H1 (cell line): Measurements from ENCODE around the gene PRTN3. TPM values are rescaled to one million over a fixed set of nuclear protein-coding genes. Genes with fewer than 3 reads are reported as not detected.

ENCODE experiments used
- CTCF ChIA-PET: fragments of 300-600 bp; sonication (Branson Sonifier 250); formaldehyde crosslinking; loops from one replicate; lab custom pipeline; 2021; ENCODE audit not compliant: partially characterized antibody; lab: Charles Lee
- POLR2A ChIA-PET: fragments of 300-600 bp; sonication (Branson Sonifier 250); formaldehyde crosslinking; loops from one replicate; lab custom pipeline; 2021; ENCODE audit warnings: inconsistent platforms; ENCODE audit not compliant: partially characterized antibody; lab: Charles Lee
- DNase-seq, 2 experiments: peaks; one replicate each; pipeline versions ENCODE4 v3.0.0 to v3.0.0-alpha.2; 2010 to 2022; ENCODE audit warnings: low spot score in 2 of 2, low read depth in 1 of 2, mixed read lengths in 1 of 2
- FAIRE-seq: peaks from 2 replicates; lab custom pipeline; 2011; peaks lifted over from hg19 to GRCh38; lab: Jason Lieb, UNC
- H2AFZ ChIP-seq: 2 replicates; pipeline ENCODE4 v1.8.1; 2012; ENCODE audit warnings: low read length, inconsistent platforms
- H2AK5ac ChIP-seq: 2 replicates; pipeline ENCODE4 v1.6.1; 2013; ENCODE audit warnings: low read depth, low read length
- H2BK120ac ChIP-seq: replicated peaks from 2 replicates; pipeline ENCODE3; 2013; ENCODE audit warnings: low read depth, low read length, inconsistent platforms
- H2BK12ac ChIP-seq: 2 replicates; pipeline ENCODE4 v1.6.1; 2013; ENCODE audit warnings: low read depth, low read length
- H2BK15ac ChIP-seq: 2 replicates; pipeline ENCODE4 v1.6.1; 2013; ENCODE audit warnings: low read length
- H2BK20ac ChIP-seq: 2 replicates; pipeline ENCODE4 v1.6.1; 2013; ENCODE audit warnings: low read length
- H2BK5ac ChIP-seq: 2 replicates; pipeline ENCODE4 v1.6.1; 2013; ENCODE audit warnings: low read depth, low read length
- H3K14ac ChIP-seq: 2 replicates; pipeline ENCODE4 v1.6.1; 2013; ENCODE audit warnings: inconsistent platforms; ENCODE audit not compliant: insufficient read length
- H3K18ac ChIP-seq: 2 replicates; pipeline ENCODE4 v1.6.1; 2013; ENCODE audit warnings: low read length; ENCODE audit errors: extremely low read depth
- H3K23ac ChIP-seq: 2 replicates; pipeline ENCODE4 v1.6.1; 2013; ENCODE audit warnings: inconsistent platforms; ENCODE audit not compliant: insufficient read length
- H3K23me2 ChIP-seq: 2 replicates; pipeline ENCODE4 v1.6.1; 2013; ENCODE audit warnings: low read depth, low read length
- H3K27ac ChIP-seq: 2 replicates; pipeline ENCODE4 v1.6.1; 2011; ENCODE audit warnings: low read depth, low read length, inconsistent platforms
- H3K27me3 ChIP-seq, 4 experiments: replicated peaks in 1 of 4; 1 replicate in 1 of 4; 2 replicates in 3 of 4; pipeline versions ENCODE4 v1.6.1 to v1.8.1; 2011 to 2013; ENCODE audit warnings: low read length in 3 of 4, mild to moderate bottlenecking in 3 of 4, inconsistent platforms in 2 of 4, mixed read lengths in 2 of 4, moderate library complexity in 1 of 4; ENCODE audit not compliant: control insufficient read depth in 3 of 4, insufficient read depth in 3 of 4; ENCODE audit errors: extremely low read depth in 1 of 4
- H3K36me3 ChIP-seq, 4 experiments: 2 replicates each; pipeline versions ENCODE4 v1.6.1 to v1.8.1; 2011 to 2013; ENCODE audit warnings: mild to moderate bottlenecking in 4 of 4, low read length in 3 of 4, moderate library complexity in 2 of 4, control low read depth in 1 of 4, inconsistent platforms in 1 of 4; ENCODE audit not compliant: insufficient read depth in 4 of 4, control insufficient read depth in 2 of 4
- H3K4ac ChIP-seq: replicated peaks from 2 replicates; pipeline ENCODE3; 2013; ENCODE audit warnings: low read length, low read depth, mixed read lengths, inconsistent platforms; ENCODE audit not compliant: insufficient read length
- H3K4me1 ChIP-seq, 4 experiments: replicated peaks in 1 of 4; 1 replicate in 1 of 4; 2 replicates in 3 of 4; pipeline versions ENCODE4 v1.6.1 to v1.8.1; 2011 to 2013; ENCODE audit warnings: low read length in 3 of 4, inconsistent platforms in 2 of 4, mixed read lengths in 1 of 4; ENCODE audit not compliant: insufficient read depth in 4 of 4, control insufficient read depth in 3 of 4
- H3K4me2 ChIP-seq, 2 experiments: 2 replicates each; pipeline versions ENCODE4 v1.6.1 to v1.8.1; 2011 to 2013; ENCODE audit warnings: low read depth in 2 of 2, low read length in 2 of 2, control low read depth in 1 of 2, inconsistent platforms in 1 of 2, mild to moderate bottlenecking in 1 of 2; ENCODE audit not compliant: insufficient read depth in 1 of 2
- H3K4me3 ChIP-seq, 4 experiments: fragments of 200-600, 300-600 bp in 1 of 4; sonication (generic), shearing (Covaris generic), sonication (Bioruptor Twin) in 1 of 4; 2 replicates each; pipeline versions ENCODE4 v1.5.1 to v1.8.1; 2011 to 2016; ENCODE audit warnings: low read length in 4 of 4, low read depth in 3 of 4, control low read depth in 2 of 4, inconsistent platforms in 2 of 4, mild to moderate bottlenecking in 2 of 4, mixed read lengths in 1 of 4, moderate library complexity in 1 of 4; ENCODE audit not compliant: insufficient read depth in 2 of 4; ENCODE audit errors: extremely low read depth in 1 of 4
- H3K56ac ChIP-seq: replicated peaks from 2 replicates; pipeline ENCODE3; 2013; ENCODE audit warnings: low read depth, mild to moderate bottlenecking, mixed read lengths, low read length, inconsistent platforms; ENCODE audit not compliant: insufficient read length
- H3K79me1 ChIP-seq: 2 replicates; pipeline ENCODE4 v1.6.1; 2013; ENCODE audit warnings: low read depth, low read length, control low read depth
- H3K79me2 ChIP-seq, 2 experiments: 2 replicates each; pipeline versions ENCODE4 v1.6.1 to v1.8.1; 2012 to 2013; ENCODE audit warnings: low read length in 2 of 2, mild to moderate bottlenecking in 2 of 2, inconsistent platforms in 1 of 2; ENCODE audit not compliant: insufficient read depth in 2 of 2, control insufficient read depth in 1 of 2
- H3K9ac ChIP-seq, 4 experiments: replicated peaks in 1 of 4; 1 replicate in 1 of 4; 2 replicates in 3 of 4; pipeline versions ENCODE4 v1.6.1 to v1.8.1; 2011 to 2013; ENCODE audit warnings: low read depth in 3 of 4, low read length in 3 of 4, control low read depth in 2 of 4, mild to moderate bottlenecking in 2 of 4, moderate library complexity in 2 of 4, inconsistent platforms in 1 of 4; ENCODE audit errors: extremely low read depth in 1 of 4
- H3K9me3 ChIP-seq, 2 experiments: 2 replicates each; pipeline versions ENCODE4 v1.6.1 to v1.8.1; 2012 to 2013; ENCODE audit warnings: mild to moderate bottlenecking in 2 of 2, moderate library complexity in 2 of 2, control low read depth in 1 of 2, inconsistent platforms in 1 of 2, low read depth in 1 of 2, low read length in 1 of 2, mixed read lengths in 1 of 2; ENCODE audit not compliant: insufficient read depth in 2 of 2
- H4K20me1 ChIP-seq, 2 experiments: replicated peaks in 1 of 2; 2 replicates each; pipeline versions ENCODE3 to v1.8.1; 2011 to 2013; ENCODE audit warnings: inconsistent platforms in 2 of 2, low read length in 2 of 2, mild to moderate bottlenecking in 1 of 2; ENCODE audit not compliant: insufficient read depth in 2 of 2, control insufficient read depth in 1 of 2
- H4K5ac ChIP-seq: 2 replicates; pipeline ENCODE4 v1.6.1; 2013; ENCODE audit warnings: low read length, low read depth, mixed read lengths, inconsistent platforms; ENCODE audit not compliant: insufficient read length
- H4K8ac ChIP-seq: 2 replicates; pipeline ENCODE4 v1.8.0; 2013; ENCODE audit warnings: mild to moderate bottlenecking, moderate library complexity, low read length, inconsistent platforms; ENCODE audit not compliant: insufficient read depth; ENCODE audit errors: extremely low read depth
- H4K91ac ChIP-seq: replicated peaks from 2 replicates; pipeline ENCODE3; 2013; ENCODE audit warnings: low read length, mixed read lengths, inconsistent platforms; ENCODE audit not compliant: insufficient read length
- CBX8 ChIP-seq: fragments of 300-800, 300-1000 bp; sonication (generic); IDR thresholded peaks from 2 replicates; pipeline ENCODE4 v1.7.1; 2016; ENCODE audit warnings: low read depth, low read length, borderline replicate concordance
- CEBPB ChIP-seq: IDR thresholded peaks from 2 replicates; pipeline ENCODE4 v1.6.1; 2012; ENCODE audit warnings: low read depth, low read length
- CTBP2 ChIP-seq: IDR thresholded peaks from 2 replicates; pipeline ENCODE4 v1.7.0; 2011; ENCODE audit warnings: borderline replicate concordance, mild to moderate bottlenecking, moderate library complexity, mixed read lengths, low read length; ENCODE audit not compliant: insufficient read depth, insufficient read length
- JUN ChIP-seq: IDR thresholded peaks from 2 replicates; pipeline ENCODE4 v1.6.1; 2011; ENCODE audit warnings: low read depth, mild to moderate bottlenecking, improper control_type of control experiment, low read length
- NANOG ChIP-seq: IDR thresholded peaks from 2 replicates; pipeline ENCODE4 v1.6.1; 2011; ENCODE audit warnings: low read length, low read depth, mild to moderate bottlenecking, inconsistent platforms; ENCODE audit not compliant: insufficient read depth, poor library complexity, severe bottlenecking
- POLR2AphosphoS5 ChIP-seq: IDR thresholded peaks from 2 replicates; pipeline ENCODE4 v1.6.1; 2011; ENCODE audit warnings: low read depth, low read length
- SIX5 ChIP-seq: IDR thresholded peaks from 2 replicates; pipeline ENCODE4 v1.6.1; 2011; ENCODE audit warnings: mild to moderate bottlenecking, low read depth, low read length
- SRF ChIP-seq: IDR thresholded peaks from 2 replicates; pipeline ENCODE4 v1.6.1; 2011; ENCODE audit warnings: mild to moderate bottlenecking, low read depth, low read length, moderate library complexity
- ZNF274 ChIP-seq: IDR thresholded peaks from 2 replicates; pipeline ENCODE4 v1.7.0; 2012; ENCODE audit warnings: low read length, borderline replicate concordance; ENCODE audit errors: extremely low read depth
- WGBS, 2 experiments: shearing (Covaris generic) in 1 of 2; methylation state at CpG; one replicate each; pipeline versions ENCODE4 v1.1.6 to v1.1.7; 2013 to 2015; ENCODE audit warnings: low lambda C conversion rate in 2 of 2, mixed read lengths in 2 of 2, inconsistent platforms in 1 of 2, low coverage in 1 of 2, missing lambda C conversion rate in 1 of 2; ENCODE audit not compliant: insufficient replicate concordance in 2 of 2, insufficient coverage in 1 of 2, insufficient read length in 1 of 2; ENCODE audit errors: extremely low coverage in 1 of 2, missing lambda C conversion rate in 1 of 2; 5-methylcytosine and 5-hydroxymethylcytosine counted together
- polyA plus RNA-seq, 7 experiments: library from polyadenylated mRNA; depleted of rRNA in 3 of 7; stranded (reverse) in 5 of 7; unstranded in 2 of 7; fragments of >200 nt in 5 of 7; fragments of 200-250 nt in 2 of 7; gene quantifications; 1 replicate in 5 of 7; 2 replicates in 1 of 7; 4 replicates in 1 of 7; pipeline versions ENCODE4 v1.2.1 to v1.2.3, GENCODE V29; 2011 to 2013; ENCODE audit warnings: missing spikeins in 2 of 7, mixed read lengths in 2 of 7
- total RNA-seq: library from RNA; stranded (reverse); fragmentation: NEBNext Ultra II Directional; extraction: Animal tissue kit (Norgen Biotek cat#: 25700); gene quantifications from 2 replicates; pipeline ENCODE4 v1.2.1, GENCODE V29; 2021
- TF ChIP-seq, protein P1 (sequence below), 3 experiments: IDR thresholded peaks; 1 replicate in 2 of 3; 2 replicates in 1 of 3; pipeline versions ENCODE4 v1.5.1 to v1.6.1; 2011; ENCODE audit warnings: low read length in 3 of 3, mild to moderate bottlenecking in 3 of 3, inconsistent platforms in 2 of 3, low read depth in 1 of 3, moderate library complexity in 1 of 3; ENCODE audit not compliant: insufficient read depth in 1 of 3; ENCODE audit errors: control extremely low read depth in 1 of 3

PRTN3 gene
- total and polyA plus RNA-seq, 2 of the 8 experiments (the other 6 are each of a cell fraction or from before 2014, with no cell fraction given) = 0.39 to 2.1 TPM

DNA sequence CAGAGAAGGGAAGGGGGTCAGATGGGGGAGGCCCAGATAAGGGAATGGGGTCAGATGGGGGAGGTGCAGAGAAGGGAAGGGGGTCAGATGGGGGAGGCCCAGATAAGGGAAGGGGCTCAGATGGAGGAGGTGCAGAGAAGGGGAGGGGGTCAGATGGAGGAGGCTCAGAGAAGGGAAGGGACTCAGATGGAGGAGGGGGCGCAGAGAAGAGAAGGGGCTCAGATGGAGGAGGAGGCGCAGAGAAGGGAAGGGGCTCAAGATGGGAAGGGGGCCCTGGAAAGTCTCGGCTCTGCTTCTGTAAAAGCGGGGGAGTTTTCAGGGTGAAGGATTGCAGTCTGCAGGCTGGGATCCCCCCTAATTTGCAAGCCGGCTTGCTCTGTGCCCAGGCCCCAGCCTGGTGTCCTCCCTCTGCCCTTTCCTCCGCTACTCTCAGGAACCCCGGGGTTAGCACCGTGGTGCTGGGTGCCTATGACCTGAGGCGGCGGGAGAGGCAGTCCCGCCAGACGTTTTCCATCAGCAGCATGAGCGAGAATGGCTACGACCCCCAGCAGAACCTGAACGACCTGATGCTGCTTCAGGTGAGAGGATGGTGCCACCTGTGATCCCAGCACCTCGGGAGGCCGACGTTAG lies 11.6 kb upstream of the PRTN3 start:
- H2BK120ac ChIP-seq = no peak overlapping the region
- H3K79me2 ChIP-seq = no peaks in the 10 kb centered on the region
- H2AFZ ChIP-seq = no peak overlapping the region
- DNase-seq (no peak), FAIRE-seq (no peak)
- no peaks in the 10 kb centered on the region for H3K27me3 ChIP-seq
- H4K91ac ChIP-seq = no peak overlapping the region
- H4K5ac ChIP-seq = no peak overlapping the region
- no peaks in the 10 kb centered on the region for H3K23me2 ChIP-seq
- no peaks in the 10 kb centered on the region for H3K4me1 ChIP-seq
- ChIA-PET CTCF (no interaction called here), POLR2A (interaction anchor here (1.8 kb wide), 1 partner anchor 9 kb away, joined by 4 read pairs; no protein-coding TSS in a partner anchor)
- H2BK20ac ChIP-seq = no peak overlapping the region
- no peaks in the 10 kb centered on the region for H3K36me3 ChIP-seq
- no peak overlapping the region for H2AK5ac ChIP-seq
- WGBS, 2 experiments = 90% methylated on average over 16 of the region's 18 CpGs; no CpG with 5 or more reads in 1 of the 2 experiments
- no peak overlapping the region for H3K4me2 ChIP-seq
- H3K18ac ChIP-seq = no peak overlapping the region
- no peaks in the 10 kb centered on the region for H3K79me1 ChIP-seq
- no peak overlapping the region for H3K9ac ChIP-seq
- no peak overlapping the region for H2BK5ac ChIP-seq
- no peak overlapping the region for H2BK15ac ChIP-seq
- H3K27ac ChIP-seq = no peak overlapping the region
- no peak overlapping the region for H3K23ac ChIP-seq
- no peak overlapping the region for H3K14ac ChIP-seq
- no peak overlapping the region for H3K4ac ChIP-seq
- no peak overlapping the region for H3K4me3 ChIP-seq
- no peak overlapping the region for H3K56ac ChIP-seq
- no peak overlapping the region for H2BK12ac ChIP-seq
- TF ChIP-seq SIX5 (no peak), CEBPB (no peak), NANOG (no peak), JUN (no peak), POLR2AphosphoS5 (no peak), ZNF274 (no peak), CTBP2 (no peak), CBX8 (no peak), SRF (no peak)
- TF ChIP-seq, protein P1, sequence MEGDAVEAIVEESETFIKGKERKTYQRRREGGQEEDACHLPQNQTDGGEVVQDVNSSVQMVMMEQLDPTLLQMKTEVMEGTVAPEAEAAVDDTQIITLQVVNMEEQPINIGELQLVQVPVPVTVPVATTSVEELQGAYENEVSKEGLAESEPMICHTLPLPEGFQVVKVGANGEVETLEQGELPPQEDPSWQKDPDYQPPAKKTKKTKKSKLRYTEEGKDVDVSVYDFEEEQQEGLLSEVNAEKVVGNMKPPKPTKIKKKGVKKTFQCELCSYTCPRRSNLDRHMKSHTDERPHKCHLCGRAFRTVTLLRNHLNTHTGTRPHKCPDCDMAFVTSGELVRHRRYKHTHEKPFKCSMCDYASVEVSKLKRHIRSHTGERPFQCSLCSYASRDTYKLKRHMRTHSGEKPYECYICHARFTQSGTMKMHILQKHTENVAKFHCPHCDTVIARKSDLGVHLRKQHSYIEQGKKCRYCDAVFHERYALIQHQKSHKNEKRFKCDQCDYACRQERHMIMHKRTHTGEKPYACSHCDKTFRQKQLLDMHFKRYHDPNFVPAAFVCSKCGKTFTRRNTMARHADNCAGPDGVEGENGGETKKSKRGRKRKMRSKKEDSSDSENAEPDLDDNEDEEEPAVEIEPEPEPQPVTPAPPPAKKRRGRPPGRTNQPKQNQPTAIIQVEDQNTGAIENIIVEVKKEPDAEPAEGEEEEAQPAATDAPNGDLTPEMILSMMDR (IDR thresholded peaks at IDR 0.05; ENCODE audit: control extremely low read depth in 1 of 3, insufficient read depth in 1 of 3, low read depth in 1 of 3, low read length in 3 of 3) = no peak
- H4K8ac ChIP-seq = no peak overlapping the region; the same call in 1 of the 2 replicates
- no peaks in the 10 kb centered on the region for H4K20me1 ChIP-seq
- no peaks in the 10 kb centered on the region for H3K9me3 ChIP-seq
